IMR-90 (cell line): ENCODE results near the gene PXK. TPM values are rescaled to one million over a fixed set of nuclear protein-coding genes. Genes with fewer than 3 reads are reported as not detected.

Source experiments
- ATAC-seq: fragments of 200-7000 bp; cut with Tn5 transposase; 2 replicates; pipeline ENCODE4 v1.9.1; 2020; ENCODE audit warnings: low read depth, mild to moderate bottlenecking, moderate library complexity
- BruUV-seq: library from RNA; stranded (reverse); fragments of 400-500 nt; replicated peaks from 2 replicates; lab custom pipeline; 2021; lab: Mats Ljungman, UMichigan
- CTCF ChIA-PET: fragments of 300-600 bp; formaldehyde crosslinking; extraction: SDS; loops from one replicate; lab custom pipeline; 2021; ENCODE audit warnings: antibody characterized with exemption; lab: Yijun Ruan, JAX
- POLR2A ChIA-PET: fragments of 300-600 bp; sonication (Branson Sonifier 250); formaldehyde crosslinking; loops from one replicate; lab custom pipeline; 2022; ENCODE audit warnings: antibody characterized with exemption; ENCODE audit not compliant: unreplicated experiment; lab: Charles Lee
- DNase-seq: peaks from one replicate; pipeline ENCODE4 v3.0.0; 2013
- H2AFZ ChIP-seq: replicated peaks from 2 replicates; pipeline ENCODE3; 2013; ENCODE audit warnings: low read length, mild to moderate bottlenecking; ENCODE audit not compliant: poor library complexity
- H2AK5ac ChIP-seq: 2 replicates; pipeline ENCODE4 v1.6.1; 2013; ENCODE audit warnings: low read depth, low read length, inconsistent platforms
- H2AK9ac ChIP-seq: replicated peaks from 2 replicates; pipeline ENCODE3; 2013; ENCODE audit warnings: mild to moderate bottlenecking, low read depth, low read length, moderate library complexity; ENCODE audit not compliant: poor library complexity
- H2BK120ac ChIP-seq: 2 replicates; pipeline ENCODE4 v1.6.1; 2013; ENCODE audit warnings: low read depth, low read length, inconsistent platforms
- H2BK15ac ChIP-seq: 3 replicates; pipeline ENCODE4 v1.6.1; 2013; ENCODE audit warnings: low read depth, low read length, inconsistent platforms
- H2BK20ac ChIP-seq: 2 replicates; pipeline ENCODE4 v1.6.1; 2013; ENCODE audit warnings: low read depth, mild to moderate bottlenecking, inconsistent platforms, low read length, moderate library complexity
- H2BK5ac ChIP-seq: 2 replicates; pipeline ENCODE4 v1.6.1; 2013; ENCODE audit warnings: mild to moderate bottlenecking, low read depth, low read length, inconsistent platforms; ENCODE audit not compliant: poor library complexity, severe bottlenecking
- H3K14ac ChIP-seq: replicated peaks from 2 replicates; pipeline ENCODE4 v1.6.1; 2013; ENCODE audit warnings: low read depth, low read length, inconsistent platforms
- H3K18ac ChIP-seq: 2 replicates; pipeline ENCODE4 v1.6.1; 2013; ENCODE audit warnings: low read depth, low read length, control low read depth
- H3K23ac ChIP-seq: 2 replicates; pipeline ENCODE4 v1.6.1; 2013; ENCODE audit warnings: low read depth, low read length, inconsistent platforms
- H3K27ac ChIP-seq: 2 replicates; pipeline ENCODE4 v1.5.1; 2013; ENCODE audit warnings: mild to moderate bottlenecking, control low read depth, low read length; ENCODE audit not compliant: insufficient read depth
- H3K27me3 ChIP-seq: 2 replicates; pipeline ENCODE4 v1.6.1; 2013; ENCODE audit warnings: low read length; ENCODE audit not compliant: control insufficient read depth, insufficient read depth
- H3K36me3 ChIP-seq: 2 replicates; pipeline ENCODE4 v1.6.1; 2013; ENCODE audit warnings: low read length, mixed read lengths; ENCODE audit not compliant: control insufficient read depth, insufficient read depth
- H3K4ac ChIP-seq: 2 replicates; pipeline ENCODE4 v1.6.1; 2013; ENCODE audit warnings: low read depth, low read length, inconsistent platforms
- H3K4me1 ChIP-seq: 2 replicates; pipeline ENCODE4 v1.6.1; 2013; ENCODE audit warnings: low read length, mixed read lengths; ENCODE audit not compliant: control insufficient read depth, insufficient read depth
- H3K4me2 ChIP-seq: 2 replicates; pipeline ENCODE4 v1.6.1; 2013; ENCODE audit warnings: low read depth, mild to moderate bottlenecking, control low read depth, low read length, moderate library complexity
- H3K4me3 ChIP-seq: 2 replicates; pipeline ENCODE4 v1.5.1; 2013; ENCODE audit warnings: low read depth, mild to moderate bottlenecking, control low read depth, low read length, moderate library complexity; ENCODE audit not compliant: insufficient read depth
- H3K56ac ChIP-seq: 2 replicates; pipeline ENCODE4 v1.6.1; 2013; ENCODE audit warnings: low read length, inconsistent platforms; ENCODE audit not compliant: insufficient read depth; ENCODE audit errors: extremely low read depth
- H3K79me1 ChIP-seq, 2 experiments: 2 replicates each; pipeline ENCODE4 v1.6.1; 2013; ENCODE audit warnings: low read length in 2 of 2, inconsistent platforms in 1 of 2, low read depth in 1 of 2
- H3K9ac ChIP-seq: 2 replicates; pipeline ENCODE4 v1.6.1; 2013; ENCODE audit warnings: low read depth, low read length, control low read depth
- H3K9me1 ChIP-seq: 2 replicates; pipeline ENCODE4 v1.6.1; 2013; ENCODE audit warnings: low read length, inconsistent platforms; ENCODE audit not compliant: insufficient read depth
- H3K9me3 ChIP-seq: 2 replicates; pipeline ENCODE4 v1.6.1; 2013; ENCODE audit warnings: low read length; ENCODE audit not compliant: control insufficient read depth, insufficient read depth
- H4K20me1 ChIP-seq: 2 replicates; pipeline ENCODE4 v1.6.1; 2013; ENCODE audit warnings: low read length, inconsistent platforms; ENCODE audit not compliant: insufficient read depth
- H4K5ac ChIP-seq: 2 replicates; pipeline ENCODE4 v1.6.1; 2013; ENCODE audit warnings: mild to moderate bottlenecking, low read depth, low read length, control low read depth
- H4K8ac ChIP-seq, 2 experiments: 2 replicates each; pipeline ENCODE4 v1.6.1; 2013; ENCODE audit warnings: low read depth in 2 of 2, low read length in 2 of 2, control low read depth in 1 of 2, inconsistent platforms in 1 of 2
- H4K91ac ChIP-seq: 2 replicates; pipeline ENCODE4 v1.6.1; 2013; ENCODE audit warnings: low read depth, low read length, inconsistent platforms; ENCODE audit not compliant: insufficient read depth
- CHD1 ChIP-seq: IDR thresholded peaks from 2 replicates; pipeline ENCODE4 v1.6.1; 2012; ENCODE audit warnings: low read depth, low read length, improper control_type of control experiment
- FOS ChIP-seq: fragments of 150-350 bp; IDR thresholded peaks from 2 replicates; pipeline ENCODE4 v1.6.1; 2016; ENCODE audit warnings: low read depth, low read length
- MAFK ChIP-seq: IDR thresholded peaks from 2 replicates; pipeline ENCODE4 v1.6.1; 2012; ENCODE audit warnings: low read depth, low read length, improper control_type of control experiment
- MAZ ChIP-seq: IDR thresholded peaks from 2 replicates; pipeline ENCODE4 v1.6.1; 2012; ENCODE audit warnings: low read depth, mild to moderate bottlenecking, low read length, improper control_type of control experiment, moderate library complexity, borderline replicate concordance
- MXI1 ChIP-seq: IDR thresholded peaks from 2 replicates; pipeline ENCODE4 v1.6.1; 2012; ENCODE audit warnings: low read depth, mild to moderate bottlenecking, low read length, moderate library complexity, borderline replicate concordance
- RFX5 ChIP-seq: IDR thresholded peaks from 2 replicates; pipeline ENCODE4 v1.8.0; 2012; ENCODE audit warnings: low read depth, mild to moderate bottlenecking, low read length, moderate library complexity
- WGBS, 2 experiments: methylation state at CpG; one replicate each; pipeline versions ENCODE4 v1.1.5 to v1.1.7; 2013; ENCODE audit warnings: missing lambda C conversion rate in 2 of 2; ENCODE audit not compliant: insufficient read length in 1 of 2; ENCODE audit errors: extremely low coverage in 2 of 2; 5-methylcytosine and 5-hydroxymethylcytosine counted together
- dilution Hi-C: fragments of 300-500 bp; cut with HindIII; formaldehyde crosslinking; loops from one replicate; pipeline ENCODE4 v1.14.3; 2018; ENCODE audit warnings: low sequenced_read_pairs; ENCODE audit not compliant: unreplicated experiment
- in situ Hi-C: fragments of 300-500 bp; cut with MboI; formaldehyde crosslinking; loops from 3 replicates; pipeline ENCODE4 v1.14.3; 2019; ENCODE audit warnings: low sequenced_read_pairs, inconsistent platforms, mixed read lengths
- intact Hi-C: fragments of 100-400 bp; cut with micrococcal nuclease; formaldehyde crosslinking; loops from 2 replicates; pipeline ENCODE4 v1.10.0; 2022
- polyA plus RNA-seq, 3 experiments: library from polyadenylated mRNA; depleted of rRNA; stranded (reverse); fragments of >200 nt; gene quantifications; 2 replicates each; pipeline ENCODE4 v1.2.3, GENCODE V29; 2012; ENCODE audit warnings: low replicate concordance in 1 of 3
- total RNA-seq: library from RNA; depleted of rRNA; stranded (reverse); fragments of >200 nt; gene quantifications from 2 replicates; pipeline ENCODE4 v1.2.3, GENCODE V29; 2012
- TF ChIP-seq, protein P1 (sequence below): conservative IDR thresholded peaks from 2 replicates; pipeline ENCODE4 v1.5.1; 2012; ENCODE audit warnings: mild to moderate bottlenecking, low read depth, low read length, improper control_type of control experiment

The PXK gene
- total and polyA plus RNA-seq, 2 of the 4 experiments (the other 2 are of a cell fraction) = 14.3 to 17.7 TPM

DNA sequence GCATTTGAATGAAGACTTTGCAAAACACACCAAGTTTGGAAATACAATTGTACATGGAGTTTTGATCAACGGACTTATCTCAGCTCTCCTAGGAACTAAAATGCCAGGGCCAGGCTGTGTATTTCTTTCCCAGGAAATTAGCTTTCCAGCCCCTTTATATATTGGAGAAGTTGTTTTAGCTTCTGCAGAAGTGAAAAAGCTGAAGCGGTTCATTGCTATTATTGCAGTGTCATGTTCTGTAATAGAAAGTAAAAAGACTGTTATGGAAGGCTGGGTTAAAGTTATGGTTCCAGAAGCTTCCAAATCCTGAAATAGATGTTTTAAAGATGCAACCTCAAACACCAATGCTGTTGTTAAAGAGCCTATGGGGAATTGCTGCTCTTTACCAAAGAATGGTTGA, 14.9 kb upstream of the PXK start:
- WGBS, 2 experiments = no CpG with 5 or more reads among the region's 2 CpGs
- no peak overlapping the region for H2BK15ac ChIP-seq
- POLR2A ChIA-PET = no interaction called here
- H3K79me1 ChIP-seq = peaks cover 9 to 17% of the 10 kb centered on the region in 2 experiments; a peak in 3 of 4 replicates
- H3K4me3 ChIP-seq = no peak overlapping the region
- H3K23ac ChIP-seq = no peak overlapping the region
- no peaks in the 10 kb centered on the region for H3K4me1 ChIP-seq
- H4K8ac ChIP-seq = no peak overlapping the region
- H3K56ac ChIP-seq = no peak overlapping the region
- no peak overlapping the region for H3K4ac ChIP-seq
- in situ Hi-C loops (no loop called here), intact Hi-C loops (no loop called here), dilution Hi-C loops (no loop called here)
- no peak overlapping the region for H3K4me2 ChIP-seq
- H2AK9ac ChIP-seq = no peak overlapping the region
- H3K36me3 ChIP-seq = peaks cover 34% of the 10 kb centered on the region
- H2BK5ac ChIP-seq = no peak overlapping the region
- H2AFZ ChIP-seq = no peak overlapping the region
- H2BK120ac ChIP-seq = no peak overlapping the region
- H4K91ac ChIP-seq = no peak overlapping the region
- no peaks in the 10 kb centered on the region for H3K9me1 ChIP-seq
- TSS peak; percentile 42 for BruUV-seq
- H4K5ac ChIP-seq = no peak overlapping the region
- no peak overlapping the region for H3K14ac ChIP-seq
- no peak overlapping the region for H3K9ac ChIP-seq
- H2BK20ac ChIP-seq = no peak overlapping the region
- no peak overlapping the region for H3K18ac ChIP-seq
- CTCF ChIA-PET = interaction anchor here (3.2 kb wide), 1 partner anchor 11 kb away, joined by 17 read pairs; the partner anchor contains the start of genes HTD2 and RPP14
- no peaks in the 10 kb centered on the region for H3K9me3 ChIP-seq
- H3K27me3 ChIP-seq = no peaks in the 10 kb centered on the region
- no peak for DNase-seq
- ATAC-seq = no peak
- TF ChIP-seq FOS (no peak), MAFK (no peak), MAZ (no peak), CHD1 (no peak), RFX5 (no peak), MXI1 (no peak)
- TF ChIP-seq, protein P1, sequence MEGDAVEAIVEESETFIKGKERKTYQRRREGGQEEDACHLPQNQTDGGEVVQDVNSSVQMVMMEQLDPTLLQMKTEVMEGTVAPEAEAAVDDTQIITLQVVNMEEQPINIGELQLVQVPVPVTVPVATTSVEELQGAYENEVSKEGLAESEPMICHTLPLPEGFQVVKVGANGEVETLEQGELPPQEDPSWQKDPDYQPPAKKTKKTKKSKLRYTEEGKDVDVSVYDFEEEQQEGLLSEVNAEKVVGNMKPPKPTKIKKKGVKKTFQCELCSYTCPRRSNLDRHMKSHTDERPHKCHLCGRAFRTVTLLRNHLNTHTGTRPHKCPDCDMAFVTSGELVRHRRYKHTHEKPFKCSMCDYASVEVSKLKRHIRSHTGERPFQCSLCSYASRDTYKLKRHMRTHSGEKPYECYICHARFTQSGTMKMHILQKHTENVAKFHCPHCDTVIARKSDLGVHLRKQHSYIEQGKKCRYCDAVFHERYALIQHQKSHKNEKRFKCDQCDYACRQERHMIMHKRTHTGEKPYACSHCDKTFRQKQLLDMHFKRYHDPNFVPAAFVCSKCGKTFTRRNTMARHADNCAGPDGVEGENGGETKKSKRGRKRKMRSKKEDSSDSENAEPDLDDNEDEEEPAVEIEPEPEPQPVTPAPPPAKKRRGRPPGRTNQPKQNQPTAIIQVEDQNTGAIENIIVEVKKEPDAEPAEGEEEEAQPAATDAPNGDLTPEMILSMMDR = no peak
- H2AK5ac ChIP-seq = no peak overlapping the region
- peaks cover 3% of the 10 kb centered on the region; the same call in 1 of the 2 replicates for H4K20me1 ChIP-seq
- H3K27ac ChIP-seq = no peak overlapping the region
